Left lung (tissue), 10 donors: ENCODE measurements around the gene FBXO45. TPM values are rescaled to one million over a fixed set of nuclear protein-coding genes. Genes with fewer than 3 reads are reported as not detected.
"Not testable (repeated sequence)": the region's sequence is repeated elsewhere in the genome, so short reads cannot be mapped to it uniquely, and the experiment has no call there.

Source experiments
- ATAC-seq: fragments of 200-7000 bp; cut with Tn5 transposase; one replicate; pipeline ENCODE4 v1.9.1; 2020; ENCODE audit warnings: moderate library complexity
- DNase-seq, 4 donors: peaks; one replicate each; pipeline ENCODE4 v3.0.0-alpha.2; 2013 to 2020
- H3K27ac ChIP-seq, 2 donors: fragments of 200-600 bp; sonication (generic) in 1 of 2; one replicate each; pipeline versions ENCODE4 v1.5.0 to v1.8.0; 2020 to 2021
- H3K27me3 ChIP-seq, 2 donors: fragments of 200-600 bp; sonication (generic) in 1 of 2; one replicate each; pipeline versions ENCODE4 v1.5.0 to v1.8.0; 2020 to 2021
- H3K36me3 ChIP-seq, 2 donors: fragments of 200-600 bp; sonication (generic) in 1 of 2; one replicate each; pipeline versions ENCODE4 v1.5.0 to v1.8.0; 2020 to 2021
- H3K4me1 ChIP-seq, 2 donors: fragments of 200-600 bp; one replicate each; pipeline ENCODE4 v1.8.0; 2021
- H3K4me3 ChIP-seq, 2 donors: fragments of 200-600 bp; sonication (generic) in 1 of 2; one replicate each; pipeline versions ENCODE4 v1.5.0 to v1.8.0; 2020 to 2021; ENCODE audit warnings: mild to moderate bottlenecking in 1 of 2
- H3K9me3 ChIP-seq, 2 donors: fragments of 200-600 bp; sonication (generic) in 1 of 2; one replicate each; pipeline versions ENCODE4 v1.5.0 to v1.8.0; 2020 to 2021
- intact Hi-C, 2 donors: fragments of 100-400 bp; cut with DNase I; formaldehyde crosslinking; loops; one replicate each; pipeline versions ENCODE4 v1.11.2 to v1.14.2; 2022
- polyA plus RNA-seq, 6 donors: library from polyadenylated mRNA; unstranded; fragments of 120-200 nt; gene quantifications; one replicate each; pipeline ENCODE4 v1.2.1, GENCODE V29; 2013; ENCODE audit not compliant: insufficient read length in 6 of 6
- total RNA-seq, 2 donors: library from RNA; stranded (reverse); fragmentation: NEBNext Ultra II Directional; extraction: Animal tissue kit (Norgen Biotek cat#: 25700); gene quantifications; one replicate each; pipeline ENCODE4 v1.2.1, GENCODE V29; 2021
- TF ChIP-seq, protein P1 (sequence below), 2 donors: fragments of 200-600 bp; sonication (generic) in 1 of 2; IDR thresholded peaks; one replicate each; pipeline versions ENCODE4 v1.5.0 to v1.8.0; 2021; ENCODE audit warnings: antibody characterized with exemption in 2 of 2
- donor health status: DM: no; HTN: yes; CAD: no.
- donor health status: DM: no; HTN: no; CAD: no.

FBXO45 gene
- total and polyA plus RNA-seq, 8 donors = 8.2 to 17.1 (median 14.7) TPM

DNA sequence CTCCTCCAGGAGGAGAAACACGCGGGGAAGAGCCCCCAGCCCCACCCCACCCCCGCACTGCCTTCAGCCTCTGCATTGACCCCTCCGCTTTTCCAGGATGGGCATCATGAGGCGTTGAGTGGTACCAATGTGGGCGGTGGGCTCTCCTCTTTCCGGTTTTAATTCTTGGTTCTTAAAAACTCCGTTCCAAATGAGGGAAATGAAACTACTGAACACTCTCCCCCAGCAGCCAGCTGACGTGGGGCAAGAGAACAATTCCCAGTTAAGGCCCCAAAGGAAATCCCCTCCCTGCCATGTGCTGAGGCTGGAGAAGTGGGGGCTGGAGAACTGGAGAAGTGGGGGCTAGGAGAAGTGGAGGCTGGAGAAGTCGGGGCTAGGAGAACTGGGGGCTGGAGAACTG, 65.8 kb downstream of the FBXO45 start:
- peaks cover 0 to 62% of the 10 kb centered on the region in 2 donors for H3K4me1 ChIP-seq
- H3K9me3 ChIP-seq = no peaks in the 10 kb centered on the region
- DNase-seq (peak in 1 of 4 donors; percentile 64), ATAC-seq (no peak)
- H3K4me3 ChIP-seq = peak overlapping the region in 1 of 2 donors; percentile 48
- TF ChIP-seq, protein P1, sequence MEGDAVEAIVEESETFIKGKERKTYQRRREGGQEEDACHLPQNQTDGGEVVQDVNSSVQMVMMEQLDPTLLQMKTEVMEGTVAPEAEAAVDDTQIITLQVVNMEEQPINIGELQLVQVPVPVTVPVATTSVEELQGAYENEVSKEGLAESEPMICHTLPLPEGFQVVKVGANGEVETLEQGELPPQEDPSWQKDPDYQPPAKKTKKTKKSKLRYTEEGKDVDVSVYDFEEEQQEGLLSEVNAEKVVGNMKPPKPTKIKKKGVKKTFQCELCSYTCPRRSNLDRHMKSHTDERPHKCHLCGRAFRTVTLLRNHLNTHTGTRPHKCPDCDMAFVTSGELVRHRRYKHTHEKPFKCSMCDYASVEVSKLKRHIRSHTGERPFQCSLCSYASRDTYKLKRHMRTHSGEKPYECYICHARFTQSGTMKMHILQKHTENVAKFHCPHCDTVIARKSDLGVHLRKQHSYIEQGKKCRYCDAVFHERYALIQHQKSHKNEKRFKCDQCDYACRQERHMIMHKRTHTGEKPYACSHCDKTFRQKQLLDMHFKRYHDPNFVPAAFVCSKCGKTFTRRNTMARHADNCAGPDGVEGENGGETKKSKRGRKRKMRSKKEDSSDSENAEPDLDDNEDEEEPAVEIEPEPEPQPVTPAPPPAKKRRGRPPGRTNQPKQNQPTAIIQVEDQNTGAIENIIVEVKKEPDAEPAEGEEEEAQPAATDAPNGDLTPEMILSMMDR (IDR thresholded peaks at IDR 0.05) = no peak
- no peaks in the 10 kb centered on the region for H3K27me3 ChIP-seq
- peak overlapping the region; percentile 48 to 89 for H3K27ac ChIP-seq
- intact Hi-C loops = no loop called here
- H3K36me3 ChIP-seq = no peaks in the 10 kb centered on the region

DNA sequence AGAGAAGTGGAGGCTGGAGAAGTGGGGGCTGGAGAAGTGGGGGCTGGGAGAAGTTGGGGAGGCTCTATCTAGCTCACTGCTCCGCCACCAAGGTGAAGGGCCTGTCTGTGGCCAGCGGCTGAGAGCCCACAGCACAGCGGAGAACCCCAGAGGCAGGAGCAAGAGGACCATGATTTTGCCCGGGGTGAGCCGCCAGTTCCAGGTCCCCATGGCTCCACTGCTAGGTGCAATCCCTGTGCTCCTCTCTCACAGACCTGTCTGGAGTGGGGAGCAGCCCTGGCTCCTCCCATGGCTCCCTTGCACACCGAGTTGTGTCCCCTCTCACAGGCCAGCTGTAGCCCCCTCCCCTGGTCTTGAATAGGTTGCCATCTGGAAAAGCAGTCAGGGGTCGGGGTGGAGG, 66.4 kb downstream of the FBXO45 start:
- no peak for ATAC-seq
- no peak for DNase-seq
- Histone ChIP-seq H3K27me3 (peaks cover 2 to 4% of the 10 kb centered on the region in 2 donors), H3K4me3 (no peak overlapping the region), H3K27ac (no peak overlapping the region), H3K36me3 (no peaks in the 10 kb centered on the region), H3K9me3 (no peaks in the 10 kb centered on the region), H3K4me1 (peaks cover 0 to 62% of the 10 kb centered on the region in 2 donors)
- intact Hi-C loops = no loop called here
- TF ChIP-seq, protein P1 (IDR thresholded peaks at IDR 0.05) = no peak

DNA sequence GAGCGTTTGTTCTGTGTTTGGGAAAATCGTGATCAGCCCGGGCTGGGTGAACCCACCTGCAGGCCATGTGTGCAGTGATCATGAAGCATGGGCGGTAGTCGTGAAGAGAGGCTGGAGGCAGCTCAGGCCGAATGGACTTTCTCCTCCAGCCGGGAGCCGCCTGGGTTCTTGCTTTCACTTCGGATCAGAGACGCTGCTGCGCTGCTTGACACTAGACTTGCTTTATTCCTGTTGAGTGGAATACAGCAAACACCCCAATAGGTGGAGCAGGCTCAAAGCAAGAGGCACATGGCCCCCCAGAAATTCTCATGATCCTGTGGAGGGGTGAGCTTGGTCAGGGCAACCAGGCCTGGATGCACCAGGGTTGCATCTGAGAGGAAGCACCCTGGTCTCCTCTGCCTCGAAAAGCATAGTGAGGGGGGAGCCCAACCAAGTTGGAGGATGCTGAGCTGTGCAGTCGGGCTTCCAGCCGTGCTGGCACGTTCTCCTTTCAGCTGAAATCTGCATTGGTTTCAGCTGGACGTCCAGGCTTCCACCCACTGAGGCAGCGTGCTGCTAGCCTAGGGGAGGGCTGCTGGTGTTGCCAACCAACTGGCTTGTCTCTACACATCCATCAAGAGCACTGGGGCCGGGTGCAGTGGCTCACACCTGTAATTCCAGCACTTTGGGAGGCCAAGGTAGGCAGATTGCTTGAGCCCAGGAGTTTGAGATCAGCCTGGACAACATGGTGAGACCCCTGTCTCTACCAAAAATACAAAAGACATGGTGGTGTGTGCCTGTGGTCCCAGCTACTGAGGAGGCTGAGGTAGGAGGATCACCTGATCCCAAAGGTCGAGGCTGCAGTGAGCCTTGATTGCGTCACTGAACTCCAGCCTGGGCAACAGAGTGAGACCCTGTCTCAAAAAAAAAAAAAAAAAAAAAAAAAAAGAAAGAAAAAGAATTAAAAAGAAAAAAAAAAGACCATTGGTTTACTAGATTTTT, 68.2 kb downstream of the FBXO45 start:
- no peak overlapping the region for H3K27ac ChIP-seq
- no peak for ATAC-seq
- DNase-seq = no peak
- no peaks in the 10 kb centered on the region for H3K9me3 ChIP-seq
- no peak overlapping the region for H3K4me3 ChIP-seq
- peaks cover 0 to 70% of the 10 kb centered on the region in 2 donors for H3K4me1 ChIP-seq
- intact Hi-C loops = no loop called here
- H3K36me3 ChIP-seq = no peaks in the 10 kb centered on the region
- H3K27me3 ChIP-seq = peaks cover 3 to 14% of the 10 kb centered on the region in 2 donors
- TF ChIP-seq, protein P1 (IDR thresholded peaks at IDR 0.05) = no peak

DNA sequence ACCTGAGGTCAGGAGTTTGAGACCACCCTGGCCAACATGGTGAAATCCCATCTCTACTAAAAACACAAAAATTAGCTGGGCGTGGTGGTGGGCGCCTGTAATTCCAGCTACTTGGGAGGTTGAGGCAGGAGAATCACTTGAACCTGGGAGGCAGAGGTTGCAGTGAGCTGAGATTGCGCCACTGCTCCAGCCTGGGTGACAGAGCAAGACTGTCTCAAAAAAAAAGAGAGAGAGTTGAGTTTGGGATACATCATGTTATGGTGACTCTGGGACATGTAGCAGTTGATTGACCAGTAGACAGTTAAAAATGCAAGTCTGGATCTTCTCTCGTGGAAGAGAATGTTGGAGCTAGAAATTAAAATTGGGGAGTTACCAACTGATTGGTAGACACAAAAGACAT, 69.5 kb downstream of the FBXO45 start:
- H3K27ac ChIP-seq, ATAC-seq, DNase-seq, H3K4me3 ChIP-seq, H3K9me3 ChIP-seq, H3K36me3 ChIP-seq, intact Hi-C loops: not testable (repeated sequence)
- peaks cover 0 to 76% of the 10 kb centered on the region in 2 donors for H3K4me1 ChIP-seq
- H3K27me3 ChIP-seq = peaks cover 3 to 14% of the 10 kb centered on the region in 2 donors

Other genes with a start within 250 kb of the FBXO45 start
- 10 to 100 TPM in 1 of 2 donors, 1 to 10 TPM in 1; 6.7 to 15.2 TPM for gene TM4SF19, start 230.3 kb upstream of the FBXO45 start, total RNA-seq
- under 1 TPM; 0.26 to 0.63 (median 0.34) TPM for gene TM4SF19, start 230.3 kb upstream of the FBXO45 start, polyA plus RNA-seq
- 10 to 100 TPM; 42.5 to 56.3 TPM for gene UBXN7, start 136.2 kb upstream of the FBXO45 start, total RNA-seq
- gene UBXN7, start 136.2 kb upstream of the FBXO45 start, polyA plus RNA-seq = 10 to 100 TPM; 35.2 to 43.4 (median 37.5) TPM
- gene RNF168, start 64.9 kb upstream of the FBXO45 start, total RNA-seq = 10 to 100 TPM; 22.8 to 30.0 TPM
- gene RNF168, start 64.9 kb upstream of the FBXO45 start, polyA plus RNA-seq = 10 to 100 TPM; 18.1 to 19.6 (median 18.6) TPM
- gene SMCO1, start 53.3 kb upstream of the FBXO45 start, total RNA-seq = not detected
- gene SMCO1, start 53.3 kb upstream of the FBXO45 start, polyA plus RNA-seq = under 1 TPM in 1 of 6 donors, not detected in 5; 0.07 TPM
- gene WDR53, start 106 bp upstream of the FBXO45 start, total RNA-seq = 10 to 100 TPM; 10.2 to 10.7 TPM
- gene WDR53, start 106 bp upstream of the FBXO45 start, polyA plus RNA-seq = 10 to 100 TPM; 12.8 to 21.8 (median 17.6) TPM
- 10 to 100 TPM; 12.3 to 21.8 TPM for gene NRROS, start 71.0 kb downstream of the FBXO45 start, total RNA-seq
- 1 to 10 TPM; 4.8 to 9.5 (median 7.0) TPM for gene NRROS, start 71.0 kb downstream of the FBXO45 start, polyA plus RNA-seq
- 1 to 10 TPM; 3.1 TPM for gene CEP19, start 143.6 kb downstream of the FBXO45 start, total RNA-seq
- gene CEP19, start 143.6 kb downstream of the FBXO45 start, polyA plus RNA-seq = 1 to 10 TPM; 3.0 to 4.7 (median 3.8) TPM
- gene PIGX, start 143.7 kb downstream of the FBXO45 start, total RNA-seq = 10 to 100 TPM; 21.7 to 21.9 TPM
- gene PIGX, start 143.7 kb downstream of the FBXO45 start, polyA plus RNA-seq = 10 to 100 TPM; 20.1 to 28.2 (median 22.5) TPM
- 10 to 100 TPM; 71.6 to 87.1 TPM for gene PAK2, start 171.2 kb downstream of the FBXO45 start, total RNA-seq
- 10 to 100 TPM; 62.8 to 79.7 (median 76.9) TPM for gene PAK2, start 171.2 kb downstream of the FBXO45 start, polyA plus RNA-seq